ENCODE data around the gene OLIG1.
A peak's percentile ranks its signal among the peaks of the same experiment; 100 is the strongest.

The OLIG1 gene

GRCh38 chr21:33069994-33070743 is at the start of gene OLIG1:
Gene OLIG1 (plus strand): TSS chr21:33070141. CDS start chr21:33070247, 106 bp downstream.
- peak; percentile 3 for DNase-seq

GRCh38 chr21:33020558-33021100 is 49.3 kb upstream of the OLIG1 start:
- DNase-seq, result no peak

GRCh38 chr21:33021150-33021549 is 48.8 kb upstream of the OLIG1 start:
- DNase-seq, result no peak

- DNase-seq, result no peak
Measured at GRCh38 chr21:33021667-33022066, 48.3 kb upstream of the OLIG1 start.

- DNase-seq, result no peak
Measured at GRCh38 chr21:33022489-33022827, 47.5 kb upstream of the OLIG1 start.

- no peak for DNase-seq
Measured at GRCh38 chr21:33022828-33023573, 46.9 kb upstream of the OLIG1 start.

GRCh38 chr21:33023574-33024200 is 46.3 kb upstream of the OLIG1 start:
- no peak for DNase-seq

- no peak for DNase-seq
Measured at GRCh38 chr21:33024201-33025103, 45.5 kb upstream of the OLIG1 start.

GRCh38 chr21:33025106-33025488 is 44.8 kb upstream of the OLIG1 start:
- DNase-seq, result no peak

GRCh38 chr21:33025489-33026442 is 44.2 kb upstream of the OLIG1 start, which contains the start of gene OLIG2:
Gene OLIG2 (plus strand): TSS chr21:33025935. CDS start chr21:33026863, 928 bp downstream.
- DNase-seq, result no peak

- DNase-seq, result no peak
Measured at GRCh38 chr21:33026443-33026858, 43.5 kb upstream of the OLIG1 start.

GRCh38 chr21:33026878-33027400 is 43.0 kb upstream of the OLIG1 start:
- DNase-seq, result no peak

GRCh38 chr21:33027401-33028286 is 42.3 kb upstream of the OLIG1 start:
- DNase-seq, result no peak

GRCh38 chr21:33028287-33028670 is 41.7 kb upstream of the OLIG1 start:
- DNase-seq, result no peak

- DNase-seq, result no peak
Measured at GRCh38 chr21:33028773-33029384, 41.1 kb upstream of the OLIG1 start.

- no peak for DNase-seq
Measured at GRCh38 chr21:33029385-33029921, 40.5 kb upstream of the OLIG1 start.

GRCh38 chr21:33029975-33030461 is 39.9 kb upstream of the OLIG1 start:
- DNase-seq, result no peak

GRCh38 chr21:33030633-33031032 is 39.3 kb upstream of the OLIG1 start:
- no peak for DNase-seq

Data from NCI-H1092 (cell line).